IMR-90 (cell line): ENCODE measurements around the gene FERMT3. TPM values are rescaled to one million over a fixed set of nuclear protein-coding genes. Genes with fewer than 3 reads are reported as not detected.
A peak's percentile ranks its signal among the peaks of the same experiment; 100 is the strongest.

ENCODE experiments used
- ATAC-seq: fragments of 200-7000 bp; cut with Tn5 transposase; 2 replicates; pipeline ENCODE4 v1.9.1; 2020; ENCODE audit warnings: low read depth, mild to moderate bottlenecking, moderate library complexity
- BruUV-seq: library from RNA; stranded (reverse); fragments of 400-500 nt; replicated peaks from 2 replicates; lab custom pipeline; 2021; lab: Mats Ljungman, UMichigan
- CTCF ChIA-PET: fragments of 300-600 bp; formaldehyde crosslinking; extraction: SDS; loops from one replicate; lab custom pipeline; 2021; ENCODE audit warnings: antibody characterized with exemption; lab: Yijun Ruan, JAX
- POLR2A ChIA-PET: fragments of 300-600 bp; sonication (Branson Sonifier 250); formaldehyde crosslinking; loops from one replicate; lab custom pipeline; 2022; ENCODE audit warnings: antibody characterized with exemption; ENCODE audit not compliant: unreplicated experiment; lab: Charles Lee
- DNase-seq: peaks from one replicate; pipeline ENCODE4 v3.0.0; 2013
- H2AFZ ChIP-seq: replicated peaks from 2 replicates; pipeline ENCODE3; 2013; ENCODE audit warnings: low read length, mild to moderate bottlenecking; ENCODE audit not compliant: poor library complexity
- H2AK5ac ChIP-seq: 2 replicates; pipeline ENCODE4 v1.6.1; 2013; ENCODE audit warnings: low read depth, low read length, inconsistent platforms
- H2AK9ac ChIP-seq: replicated peaks from 2 replicates; pipeline ENCODE3; 2013; ENCODE audit warnings: mild to moderate bottlenecking, low read depth, low read length, moderate library complexity; ENCODE audit not compliant: poor library complexity
- H2BK120ac ChIP-seq: 2 replicates; pipeline ENCODE4 v1.6.1; 2013; ENCODE audit warnings: low read depth, low read length, inconsistent platforms
- H2BK15ac ChIP-seq: 3 replicates; pipeline ENCODE4 v1.6.1; 2013; ENCODE audit warnings: low read depth, low read length, inconsistent platforms
- H2BK20ac ChIP-seq: 2 replicates; pipeline ENCODE4 v1.6.1; 2013; ENCODE audit warnings: low read depth, mild to moderate bottlenecking, inconsistent platforms, low read length, moderate library complexity
- H2BK5ac ChIP-seq: 2 replicates; pipeline ENCODE4 v1.6.1; 2013; ENCODE audit warnings: mild to moderate bottlenecking, low read depth, low read length, inconsistent platforms; ENCODE audit not compliant: poor library complexity, severe bottlenecking
- H3K14ac ChIP-seq: replicated peaks from 2 replicates; pipeline ENCODE4 v1.6.1; 2013; ENCODE audit warnings: low read depth, low read length, inconsistent platforms
- H3K18ac ChIP-seq: 2 replicates; pipeline ENCODE4 v1.6.1; 2013; ENCODE audit warnings: low read depth, low read length, control low read depth
- H3K23ac ChIP-seq: 2 replicates; pipeline ENCODE4 v1.6.1; 2013; ENCODE audit warnings: low read depth, low read length, inconsistent platforms
- H3K27ac ChIP-seq: 2 replicates; pipeline ENCODE4 v1.5.1; 2013; ENCODE audit warnings: mild to moderate bottlenecking, control low read depth, low read length; ENCODE audit not compliant: insufficient read depth
- H3K27me3 ChIP-seq: 2 replicates; pipeline ENCODE4 v1.6.1; 2013; ENCODE audit warnings: low read length; ENCODE audit not compliant: control insufficient read depth, insufficient read depth
- H3K36me3 ChIP-seq: 2 replicates; pipeline ENCODE4 v1.6.1; 2013; ENCODE audit warnings: low read length, mixed read lengths; ENCODE audit not compliant: control insufficient read depth, insufficient read depth
- H3K4ac ChIP-seq: 2 replicates; pipeline ENCODE4 v1.6.1; 2013; ENCODE audit warnings: low read depth, low read length, inconsistent platforms
- H3K4me1 ChIP-seq: 2 replicates; pipeline ENCODE4 v1.6.1; 2013; ENCODE audit warnings: low read length, mixed read lengths; ENCODE audit not compliant: control insufficient read depth, insufficient read depth
- H3K4me2 ChIP-seq: 2 replicates; pipeline ENCODE4 v1.6.1; 2013; ENCODE audit warnings: low read depth, mild to moderate bottlenecking, control low read depth, low read length, moderate library complexity
- H3K4me3 ChIP-seq: 2 replicates; pipeline ENCODE4 v1.5.1; 2013; ENCODE audit warnings: low read depth, mild to moderate bottlenecking, control low read depth, low read length, moderate library complexity; ENCODE audit not compliant: insufficient read depth
- H3K56ac ChIP-seq: 2 replicates; pipeline ENCODE4 v1.6.1; 2013; ENCODE audit warnings: low read length, inconsistent platforms; ENCODE audit not compliant: insufficient read depth; ENCODE audit errors: extremely low read depth
- H3K79me1 ChIP-seq, 2 experiments: 2 replicates each; pipeline ENCODE4 v1.6.1; 2013; ENCODE audit warnings: low read length in 2 of 2, inconsistent platforms in 1 of 2, low read depth in 1 of 2
- H3K9ac ChIP-seq: 2 replicates; pipeline ENCODE4 v1.6.1; 2013; ENCODE audit warnings: low read depth, low read length, control low read depth
- H3K9me1 ChIP-seq: 2 replicates; pipeline ENCODE4 v1.6.1; 2013; ENCODE audit warnings: low read length, inconsistent platforms; ENCODE audit not compliant: insufficient read depth
- H3K9me3 ChIP-seq: 2 replicates; pipeline ENCODE4 v1.6.1; 2013; ENCODE audit warnings: low read length; ENCODE audit not compliant: control insufficient read depth, insufficient read depth
- H4K20me1 ChIP-seq: 2 replicates; pipeline ENCODE4 v1.6.1; 2013; ENCODE audit warnings: low read length, inconsistent platforms; ENCODE audit not compliant: insufficient read depth
- H4K5ac ChIP-seq: 2 replicates; pipeline ENCODE4 v1.6.1; 2013; ENCODE audit warnings: mild to moderate bottlenecking, low read depth, low read length, control low read depth
- H4K8ac ChIP-seq, 2 experiments: 2 replicates each; pipeline ENCODE4 v1.6.1; 2013; ENCODE audit warnings: low read depth in 2 of 2, low read length in 2 of 2, control low read depth in 1 of 2, inconsistent platforms in 1 of 2
- H4K91ac ChIP-seq: 2 replicates; pipeline ENCODE4 v1.6.1; 2013; ENCODE audit warnings: low read depth, low read length, inconsistent platforms; ENCODE audit not compliant: insufficient read depth
- FOS ChIP-seq: fragments of 150-350 bp; IDR thresholded peaks from 2 replicates; pipeline ENCODE4 v1.6.1; 2016; ENCODE audit warnings: low read depth, low read length
- MAZ ChIP-seq: IDR thresholded peaks from 2 replicates; pipeline ENCODE4 v1.6.1; 2012; ENCODE audit warnings: low read depth, mild to moderate bottlenecking, low read length, improper control_type of control experiment, moderate library complexity, borderline replicate concordance
- NFE2L2 ChIP-seq: fragments of 150-350 bp; IDR thresholded peaks from 2 replicates; pipeline ENCODE4 v1.6.1; 2016; ENCODE audit warnings: low read depth, mild to moderate bottlenecking, low read length
- RAD21 ChIP-seq: IDR thresholded peaks from 2 replicates; pipeline ENCODE4 v1.6.1; 2012; ENCODE audit warnings: low read length, improper control_type of control experiment
- WGBS, 2 experiments: methylation state at CpG; one replicate each; pipeline versions ENCODE4 v1.1.5 to v1.1.7; 2013; ENCODE audit warnings: missing lambda C conversion rate in 2 of 2; ENCODE audit not compliant: insufficient read length in 1 of 2; ENCODE audit errors: extremely low coverage in 2 of 2; 5-methylcytosine and 5-hydroxymethylcytosine counted together
- dilution Hi-C: fragments of 300-500 bp; cut with HindIII; formaldehyde crosslinking; loops from one replicate; pipeline ENCODE4 v1.14.3; 2018; ENCODE audit warnings: low sequenced_read_pairs; ENCODE audit not compliant: unreplicated experiment
- in situ Hi-C: fragments of 300-500 bp; cut with MboI; formaldehyde crosslinking; loops from 3 replicates; pipeline ENCODE4 v1.14.3; 2019; ENCODE audit warnings: low sequenced_read_pairs, inconsistent platforms, mixed read lengths
- intact Hi-C: fragments of 100-400 bp; cut with micrococcal nuclease; formaldehyde crosslinking; loops from 2 replicates; pipeline ENCODE4 v1.10.0; 2022
- polyA plus RNA-seq, 3 experiments: library from polyadenylated mRNA; depleted of rRNA; stranded (reverse); fragments of >200 nt; gene quantifications; 2 replicates each; pipeline ENCODE4 v1.2.3, GENCODE V29; 2012; ENCODE audit warnings: low replicate concordance in 1 of 3
- total RNA-seq: library from RNA; depleted of rRNA; stranded (reverse); fragments of >200 nt; gene quantifications from 2 replicates; pipeline ENCODE4 v1.2.3, GENCODE V29; 2012
- TF ChIP-seq, protein P1 (sequence below): fragments of 150-350 bp; IDR thresholded peaks from 2 replicates; pipeline ENCODE4 v1.6.1; 2017; ENCODE audit warnings: mild to moderate bottlenecking, antibody characterized with exemption, low read length, low read depth
- TF ChIP-seq, protein P2 (sequence below): fragments of 150-350 bp; IDR thresholded peaks from 2 replicates; pipeline ENCODE4 v1.6.1; 2016; ENCODE audit warnings: low read depth, mild to moderate bottlenecking, low read length, moderate library complexity, borderline replicate concordance

Gene FERMT3
- total and polyA plus RNA-seq, 2 of the 4 experiments (the other 2 are of a cell fraction): 0.36 to 2.3 TPM

DNA sequence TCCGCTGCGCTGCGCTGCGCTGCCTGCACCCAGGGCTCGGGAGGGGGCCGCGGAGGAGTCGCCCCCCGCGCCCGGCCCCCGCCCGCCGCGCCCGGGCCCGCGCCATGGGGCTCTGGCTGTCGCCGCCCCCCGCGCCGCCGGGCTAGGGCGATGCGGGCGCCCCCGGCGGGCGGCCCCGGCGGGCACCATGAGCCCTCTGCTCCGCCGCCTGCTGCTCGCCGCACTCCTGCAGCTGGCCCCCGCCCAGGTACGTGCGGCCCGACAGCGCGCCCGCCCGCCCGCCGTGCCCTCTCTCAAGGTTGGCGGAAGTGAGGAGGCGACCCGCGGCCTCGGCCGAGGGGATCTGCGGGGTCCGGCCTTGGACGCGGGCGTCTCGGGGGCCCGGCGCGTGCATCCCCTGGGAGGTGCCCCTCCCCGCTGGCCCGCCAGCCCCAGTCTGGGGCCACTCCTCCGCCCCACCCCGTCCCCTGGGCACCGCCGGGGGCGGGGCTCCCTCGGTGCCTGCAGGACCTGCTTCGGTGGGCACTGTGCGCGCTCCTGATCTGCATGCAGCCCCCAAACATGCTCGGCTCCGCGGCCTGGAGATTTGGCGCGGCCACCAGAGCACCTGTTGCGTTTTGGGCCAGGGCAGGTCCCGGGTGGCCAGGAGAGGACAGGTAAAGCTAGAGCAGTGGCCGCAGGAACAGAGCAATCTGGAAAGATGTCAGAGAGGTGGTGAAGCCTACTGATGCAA lies 28.3 kb downstream of the FERMT3 start (continued):
- no peak for TF ChIP-seq FOS

DNA sequence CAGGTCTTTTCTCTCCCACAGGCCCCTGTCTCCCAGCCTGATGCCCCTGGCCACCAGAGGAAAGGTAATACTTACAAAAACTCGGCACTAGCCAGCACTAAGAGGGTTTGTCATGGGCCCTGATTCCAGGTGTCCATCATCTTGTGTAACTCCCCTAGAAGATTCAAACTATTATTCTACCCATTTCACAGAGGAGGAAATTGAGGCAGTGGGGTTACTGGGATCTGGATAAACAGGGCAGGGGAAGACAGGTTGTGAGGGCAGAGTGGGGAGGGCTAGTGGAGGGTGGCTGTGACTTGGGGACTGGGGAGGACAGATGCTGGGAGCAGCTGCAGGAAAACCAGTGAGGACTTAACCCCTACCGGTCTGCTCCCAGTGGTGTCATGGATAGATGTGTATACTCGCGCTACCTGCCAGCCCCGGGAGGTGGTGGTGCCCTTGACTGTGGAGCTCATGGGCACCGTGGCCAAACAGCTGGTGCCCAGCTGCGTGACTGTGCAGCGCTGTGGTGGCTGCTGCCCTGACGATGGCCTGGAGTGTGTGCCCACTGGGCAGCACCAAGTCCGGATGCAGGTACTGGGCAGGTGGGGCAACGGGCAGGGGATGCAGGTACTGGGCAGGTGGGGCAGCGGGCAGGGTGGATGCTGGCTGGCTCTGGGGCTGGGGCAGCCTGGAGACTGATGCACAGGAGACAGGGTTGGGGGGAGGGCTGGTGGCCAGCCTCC lies 29.1 kb downstream of the FERMT3 start:
- H3K9ac ChIP-seq: peak overlapping the region; percentile 81
- peaks cover 25 to 54% of the 10 kb centered on the region in 2 experiments for H3K79me1 ChIP-seq
- H2BK5ac ChIP-seq: no peak overlapping the region
- H3K27me3 ChIP-seq: no peaks in the 10 kb centered on the region
- peak overlapping the region; percentile 56; the same call in 1 of the 2 replicates for H3K14ac ChIP-seq
- POLR2A ChIA-PET: no interaction called here
- peak overlapping the region; percentile 75; the same call in 1 of the 2 replicates for H3K23ac ChIP-seq
- CTCF ChIA-PET: no interaction called here
- in situ Hi-C loops (no loop called here), intact Hi-C loops (no loop called here), dilution Hi-C loops (no loop called here)
- no peak overlapping the region for H2BK20ac ChIP-seq
- TF ChIP-seq NFE2L2: no peak
- TF ChIP-seq, protein P1, sequence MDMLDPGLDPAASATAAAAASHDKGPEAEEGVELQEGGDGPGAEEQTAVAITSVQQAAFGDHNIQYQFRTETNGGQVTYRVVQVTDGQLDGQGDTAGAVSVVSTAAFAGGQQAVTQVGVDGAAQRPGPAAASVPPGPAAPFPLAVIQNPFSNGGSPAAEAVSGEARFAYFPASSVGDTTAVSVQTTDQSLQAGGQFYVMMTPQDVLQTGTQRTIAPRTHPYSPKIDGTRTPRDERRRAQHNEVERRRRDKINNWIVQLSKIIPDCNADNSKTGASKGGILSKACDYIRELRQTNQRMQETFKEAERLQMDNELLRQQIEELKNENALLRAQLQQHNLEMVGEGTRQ: no peak
- TF ChIP-seq RAD21: no peak
- TF ChIP-seq, protein P2, sequence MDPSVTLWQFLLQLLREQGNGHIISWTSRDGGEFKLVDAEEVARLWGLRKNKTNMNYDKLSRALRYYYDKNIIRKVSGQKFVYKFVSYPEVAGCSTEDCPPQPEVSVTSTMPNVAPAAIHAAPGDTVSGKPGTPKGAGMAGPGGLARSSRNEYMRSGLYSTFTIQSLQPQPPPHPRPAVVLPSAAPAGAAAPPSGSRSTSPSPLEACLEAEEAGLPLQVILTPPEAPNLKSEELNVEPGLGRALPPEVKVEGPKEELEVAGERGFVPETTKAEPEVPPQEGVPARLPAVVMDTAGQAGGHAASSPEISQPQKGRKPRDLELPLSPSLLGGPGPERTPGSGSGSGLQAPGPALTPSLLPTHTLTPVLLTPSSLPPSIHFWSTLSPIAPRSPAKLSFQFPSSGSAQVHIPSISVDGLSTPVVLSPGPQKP: no peak
- no peak for TF ChIP-seq MAZ
- peak overlapping the region; percentile 91 for H2AFZ ChIP-seq
- H4K5ac ChIP-seq: no peak overlapping the region
- no peak overlapping the region for H2BK15ac ChIP-seq
- H2BK120ac ChIP-seq: 0 out of 2 replicates have a peak overlapping the region, but pooled peaks have one; percentile 32
- peak overlapping the region; percentile 99 for H2AK9ac ChIP-seq
- peaks cover 9% of the 10 kb centered on the region; the same call in 1 of the 2 replicates for H3K9me1 ChIP-seq
- no peak overlapping the region for H3K18ac ChIP-seq
- H3K4ac ChIP-seq: peak overlapping the region; percentile 47; the same call in 1 of the 2 replicates
- H4K20me1 ChIP-seq: no peaks in the 10 kb centered on the region
- 95% methylated on average over 7 of the region's 12 CpGs; no CpG with 5 or more reads in 1 of the 2 experiments for WGBS, 2 experiments
- no peak for DNase-seq
- no TSS peak for BruUV-seq
- H3K36me3 ChIP-seq: peaks cover 19% of the 10 kb centered on the region
- H4K8ac ChIP-seq: peak overlapping the region in 1 of 2 experiments; percentile 63; a peak in 1 of 4 replicates
- H3K27ac ChIP-seq: no peak overlapping the region; the same call in 1 of the 2 replicates
- no peaks in the 10 kb centered on the region for H3K9me3 ChIP-seq
- no peak for ATAC-seq
- H4K91ac ChIP-seq: no peak overlapping the region
- no peak overlapping the region for H3K56ac ChIP-seq
- peak overlapping the region; percentile 75 for H3K4me2 ChIP-seq
- H3K4me1 ChIP-seq: peaks cover 13% of the 10 kb centered on the region
- H3K4me3 ChIP-seq: peak overlapping the region; percentile 76
- H2AK5ac ChIP-seq: peak overlapping the region; percentile 69; the same call in 1 of the 2 replicates
